Measurements from ENCODE around the gene GSX1.
"Not testable (repeated sequence)": the region's sequence is repeated elsewhere in the genome, so short reads cannot be mapped to it uniquely, and the experiment has no call there.

GSX1 gene

GRCh38 chr13:27794921-27795717 lies 2.8 kb downstream of the GSX1 start:
- DNase-seq: no peak

- DNase-seq: no peak
Observed at GRCh38 chr13:27795718-27796019, 3.4 kb downstream of the GSX1 start.

DNA sequence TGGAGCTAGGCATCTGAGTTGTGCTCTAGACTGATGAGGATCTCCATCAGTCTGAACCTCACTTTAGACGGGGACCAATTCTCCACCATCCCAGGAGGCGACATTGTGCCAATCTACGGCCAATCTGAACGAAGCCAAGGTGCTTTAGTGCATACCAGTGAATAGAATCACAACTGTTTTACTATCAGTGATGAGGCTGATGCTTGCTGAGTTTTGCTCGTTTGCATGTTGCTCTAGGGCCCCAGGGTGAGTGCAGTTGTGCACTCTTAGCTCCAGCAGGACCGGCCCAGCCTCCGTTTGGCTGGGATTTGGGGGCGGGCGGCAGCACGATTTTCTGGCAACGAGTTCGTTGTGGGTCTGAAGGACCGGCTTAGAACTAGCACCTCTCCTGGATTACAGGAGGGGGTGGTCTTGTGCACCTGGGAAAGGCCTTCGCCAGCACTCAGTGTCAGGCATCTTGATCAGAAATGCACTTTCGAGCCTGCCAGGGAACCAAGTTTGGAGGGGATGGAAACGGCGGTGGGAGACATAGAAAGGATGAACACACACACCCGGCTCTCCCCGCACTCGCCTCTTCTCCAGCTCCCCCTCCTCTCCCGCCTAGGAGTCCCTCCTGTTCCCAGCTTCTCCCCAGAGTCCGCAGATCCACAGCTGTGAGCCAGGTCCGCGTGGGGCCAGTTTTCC lies 4.4 kb downstream of the GSX1 start:
- no peak for DNase-seq

- DNase-seq: no peak
Observed at GRCh38 chr13:27797228-27797624, 4.9 kb downstream of the GSX1 start.

GRCh38 chr13:27806744-27807387 lies 14.6 kb downstream of the GSX1 start:
- DNase-seq: no peak

- DNase-seq: no peak
Observed at GRCh38 chr13:27808851-27809550, 16.7 kb downstream of the GSX1 start.

DNA sequence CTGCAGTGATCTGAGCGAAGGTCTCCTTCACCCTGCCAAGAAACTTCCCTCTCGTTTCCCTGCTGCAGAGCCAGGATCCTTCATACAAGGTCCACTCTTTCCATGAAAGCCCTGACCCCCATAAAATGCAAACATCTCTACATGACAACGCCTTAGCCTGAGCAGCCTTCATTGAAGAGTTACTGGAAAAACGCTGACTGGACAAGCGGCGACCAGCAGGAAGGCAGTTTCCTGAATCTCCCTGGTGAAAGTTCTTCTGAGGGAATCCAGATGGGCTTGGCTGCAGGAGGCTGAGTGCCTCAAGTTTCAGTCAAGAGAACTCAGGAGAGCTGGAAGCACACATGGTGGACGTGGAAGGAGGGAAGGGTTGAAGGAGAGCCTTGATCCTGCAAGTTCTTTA lies 17.7 kb downstream of the GSX1 start:
- DNase-seq: no peak

DNA sequence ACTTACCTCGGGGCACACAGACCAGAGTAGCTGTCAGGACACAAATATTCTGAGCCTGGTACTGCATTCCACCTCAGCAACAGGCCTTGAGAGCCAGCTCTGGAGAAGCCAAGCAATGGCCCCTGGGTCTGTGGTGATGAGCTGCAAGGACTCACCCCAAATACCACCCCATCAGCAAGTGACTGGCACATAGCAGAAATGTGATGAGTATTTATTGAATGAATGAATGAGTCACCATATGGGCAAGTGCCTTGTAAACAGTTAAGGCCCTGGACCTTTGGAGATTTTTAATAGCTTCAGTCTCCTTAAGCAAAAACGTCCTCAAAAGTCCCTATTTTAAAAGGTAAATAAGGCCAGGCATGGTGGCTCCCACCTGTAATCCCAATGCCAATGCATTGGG lies 18.2 kb downstream of the GSX1 start:
- no peak for DNase-seq

GRCh38 chr13:27813826-27814225 lies 21.5 kb downstream of the GSX1 start:
- DNase-seq: no peak

GRCh38 chr13:27817832-27818231 lies 25.5 kb downstream of the GSX1 start:
- not testable (repeated sequence) for DNase-seq

DNA sequence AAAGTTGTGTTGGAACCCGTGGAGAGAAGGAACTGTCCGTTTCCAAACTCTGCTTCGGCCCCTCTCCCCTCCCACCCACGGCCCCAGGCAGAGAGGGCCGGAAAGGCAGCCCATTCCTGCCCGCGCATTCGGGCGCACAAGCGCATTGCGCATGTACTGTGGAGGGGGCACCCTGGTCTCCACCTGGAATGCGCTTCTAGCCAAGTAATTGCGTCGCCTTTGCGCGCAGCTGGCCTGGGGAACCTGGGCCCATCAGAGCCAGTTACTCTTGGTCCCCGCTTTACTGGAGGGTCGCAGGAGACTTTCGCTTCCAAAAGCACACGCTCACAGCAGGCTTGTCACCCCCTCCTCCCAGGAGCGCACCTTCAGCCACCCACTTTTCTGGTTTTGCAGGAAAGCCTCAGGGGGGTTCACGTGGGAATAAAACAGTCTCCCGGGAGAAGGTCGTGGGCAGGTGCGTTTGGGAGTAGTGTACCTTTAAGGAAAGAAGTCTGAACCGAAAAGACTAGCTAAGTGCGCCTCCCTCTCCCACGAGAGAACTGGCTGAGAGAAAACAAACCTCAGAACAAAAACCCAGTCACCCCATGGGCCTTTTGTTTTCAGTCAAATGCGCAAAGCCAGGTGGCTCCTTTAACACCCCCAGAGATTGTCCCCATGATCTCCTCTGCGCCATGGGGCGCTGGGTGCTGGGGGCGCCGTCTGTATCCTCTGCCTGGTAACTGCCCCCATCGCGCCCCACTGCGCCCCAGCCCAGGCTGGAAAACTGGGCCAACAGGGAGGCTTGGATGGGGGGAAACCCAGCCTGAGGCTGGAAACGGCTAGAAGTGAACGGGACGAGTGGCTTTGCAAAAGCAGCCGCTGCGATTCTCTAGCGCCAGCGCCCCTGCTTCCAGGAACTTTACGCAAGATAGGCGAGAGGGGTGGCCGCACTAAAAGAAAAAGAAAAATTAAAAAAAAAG lies 28.5 kb downstream of the GSX1 start:
- no peak for DNase-seq

- no peak for DNase-seq
Observed at GRCh38 chr13:27821566-27821965, 29.3 kb downstream of the GSX1 start.

- DNase-seq: no peak
Observed at GRCh38 chr13:27822258-27822872, 30.1 kb downstream of the GSX1 start.

- no peak for DNase-seq
Observed at GRCh38 chr13:27822873-27823311, 30.6 kb downstream of the GSX1 start.

DNA sequence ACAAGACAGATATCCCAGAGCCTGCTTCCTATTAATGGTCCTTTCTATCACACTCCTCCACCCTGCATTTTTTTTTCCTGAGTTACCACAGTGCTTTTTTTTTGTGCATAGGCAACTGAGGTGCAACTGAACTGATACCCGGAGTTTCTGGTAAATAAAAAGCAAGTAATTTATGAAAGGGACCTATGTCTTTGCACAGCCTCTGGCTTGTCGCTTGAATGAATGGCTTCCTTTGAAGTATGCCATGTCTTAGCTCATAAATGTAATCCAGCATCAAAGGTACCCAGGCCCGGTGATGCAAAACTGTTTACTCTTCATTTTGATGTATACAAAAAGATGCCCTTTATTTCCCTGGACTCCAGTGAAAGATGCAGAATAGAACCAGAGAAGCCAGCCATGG lies 31.8 kb downstream of the GSX1 start:
- DNase-seq: no peak

DNA sequence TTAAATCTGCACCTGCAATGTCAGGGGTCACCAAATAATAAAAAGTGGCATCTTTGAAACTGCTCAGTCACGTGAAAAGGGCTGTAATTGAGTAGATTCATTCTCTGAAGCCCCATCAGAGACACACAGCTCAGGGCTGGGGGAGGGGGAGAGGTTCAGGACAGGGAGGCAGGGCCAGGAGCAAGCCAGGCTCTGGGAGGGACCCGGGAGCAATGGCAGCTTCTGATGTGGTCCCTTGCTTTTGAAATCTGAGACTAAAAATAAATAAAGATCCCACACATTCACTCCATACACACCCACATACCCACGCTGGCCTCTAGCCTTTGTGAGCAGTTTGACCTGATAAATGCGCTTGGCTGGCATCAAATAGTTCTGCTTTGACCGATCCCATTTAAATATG lies 32.8 kb downstream of the GSX1 start:
- no peak for DNase-seq

GRCh38 chr13:27826379-27827353 lies 34.4 kb downstream of the GSX1 start:
- peak; percentile 74 for DNase-seq

DNA sequence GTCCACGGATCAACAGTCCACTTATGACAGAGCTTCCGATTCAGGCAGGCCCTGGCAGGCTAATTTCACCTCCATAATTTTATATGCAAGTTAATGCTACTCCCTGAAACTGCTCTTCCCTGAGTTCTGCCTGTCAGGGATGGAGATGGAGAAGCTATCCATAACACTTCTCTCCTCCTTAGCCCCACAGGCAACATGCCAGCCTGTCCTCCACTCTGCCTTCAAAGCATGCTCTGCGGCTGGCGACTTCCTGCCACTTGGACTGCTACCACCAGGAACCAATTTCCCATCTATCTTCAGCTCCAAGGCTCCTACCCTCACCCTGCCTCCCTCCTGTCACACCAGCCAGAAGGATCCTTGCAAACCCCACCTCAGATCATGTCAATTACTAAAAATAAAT lies 35.4 kb downstream of the GSX1 start:
- no peak for DNase-seq

DNA sequence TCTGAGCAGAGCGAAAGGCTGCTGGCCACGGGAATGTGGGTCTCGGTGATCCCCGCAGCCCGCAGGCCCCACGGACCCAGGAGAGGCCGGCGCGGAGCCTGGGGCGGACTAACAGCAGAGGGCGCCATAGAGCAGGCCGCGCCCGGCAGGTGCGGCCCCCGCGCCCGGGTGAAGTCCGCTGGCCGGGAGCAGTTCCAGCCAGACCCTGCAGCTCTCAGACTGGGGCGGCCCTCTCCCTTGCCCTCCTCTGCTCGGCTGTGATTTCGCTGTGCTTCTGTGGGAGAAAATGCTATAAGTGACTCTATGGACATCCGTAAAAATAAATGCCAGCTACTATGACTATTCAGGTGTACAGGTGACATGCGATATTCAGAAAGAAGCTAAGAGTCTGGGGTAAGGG lies 37.7 kb downstream of the GSX1 start:
- peak; percentile 56 for DNase-seq

- no peak for DNase-seq
Observed at GRCh38 chr13:27833206-27833605, 40.9 kb downstream of the GSX1 start.

- DNase-seq: no peak
Observed at GRCh38 chr13:27834095-27834494, 41.8 kb downstream of the GSX1 start.
